Neural cell (in vitro differentiated cells): ENCODE results near the gene CDC37. TPM values are rescaled to one million over a fixed set of nuclear protein-coding genes. Genes with fewer than 3 reads are reported as not detected.

Experiments
- H2AFZ ChIP-seq: fragments of 200-600, 300-800 bp; sonication (generic), shearing (Covaris generic); 2 replicates; pipeline ENCODE4 v1.6.0; 2014; ENCODE audit warnings: low read depth, mild to moderate bottlenecking, antibody characterized with exemption, low read length, moderate library complexity
- H3F3A ChIP-seq: fragments of 200-600 bp; shearing (Covaris generic); 2 replicates; pipeline ENCODE4 v1.6.1; 2016; ENCODE audit warnings: mild to moderate bottlenecking, moderate library complexity, mixed read lengths, antibody characterized with exemption, low read length; ENCODE audit not compliant: insufficient read depth, poor library complexity, severe bottlenecking
- H3K27ac ChIP-seq: fragments of 200-600, 300-800 bp; sonication (generic), shearing (Covaris generic); 2 replicates; pipeline ENCODE4 v1.5.1; 2014; ENCODE audit warnings: mild to moderate bottlenecking, low read length, moderate library complexity
- H3K27me3 ChIP-seq: fragments of 300-800, 200-600 bp; sonication (generic), shearing (Covaris generic); 2 replicates; pipeline ENCODE4 v1.6.0; 2014; ENCODE audit warnings: mild to moderate bottlenecking, low read depth, low read length, moderate library complexity; ENCODE audit not compliant: insufficient read depth
- H3K36me3 ChIP-seq: fragments of 300-800, 200-600 bp; sonication (generic), shearing (Covaris generic); 2 replicates; pipeline ENCODE4 v1.5.1; 2014; ENCODE audit warnings: mild to moderate bottlenecking, antibody characterized with exemption, low read length, moderate library complexity; ENCODE audit not compliant: insufficient read depth
- H3K4me2 ChIP-seq: fragments of 300-800, 200-600 bp; sonication (generic), shearing (Covaris generic); 2 replicates; pipeline ENCODE4 v1.6.0; 2014; ENCODE audit warnings: mild to moderate bottlenecking, low read length
- H3K4me3 ChIP-seq: fragments of 300-800, 200-600 bp; sonication (generic), shearing (Covaris generic); 2 replicates; pipeline ENCODE4 v1.5.1; 2014; ENCODE audit warnings: mild to moderate bottlenecking, low read length, moderate library complexity
- H3K79me2 ChIP-seq: fragments of 200-600 bp; shearing (Covaris generic); replicated peaks from 2 replicates; pipeline ENCODE4 v1.6.0; 2014; ENCODE audit warnings: mild to moderate bottlenecking, low read length, moderate library complexity; ENCODE audit not compliant: insufficient read depth
- H3K9ac ChIP-seq: fragments of 300-800, 200-600 bp; sonication (generic), shearing (Covaris generic); 2 replicates; pipeline ENCODE4 v1.6.1; 2016; ENCODE audit warnings: mild to moderate bottlenecking, low read length, mixed read lengths
- H3K9me2 ChIP-seq: fragments of 200-600 bp; shearing (Covaris generic); 2 replicates; pipeline ENCODE4 v1.6.1; 2016; ENCODE audit warnings: mild to moderate bottlenecking, low read length, mixed read lengths; ENCODE audit not compliant: insufficient read depth
- H3K9me3 ChIP-seq: fragments of 200-600, 300-800 bp; sonication (generic), shearing (Covaris generic); 2 replicates; pipeline ENCODE4 v1.6.1; 2016; ENCODE audit warnings: mild to moderate bottlenecking, mixed run types, low read length, moderate library complexity, mixed read lengths
- H4K20me1 ChIP-seq: fragments of 200-600 bp; shearing (Covaris generic); 2 replicates; pipeline ENCODE4 v1.6.1; 2016; ENCODE audit warnings: mild to moderate bottlenecking, mixed run types; ENCODE audit not compliant: insufficient read depth
- MXI1 ChIP-seq: fragments of 450-650 bp; conservative IDR thresholded peaks from 2 replicates; pipeline ENCODE4 v1.6.1; 2014; ENCODE audit warnings: antibody characterized with exemption, mild to moderate bottlenecking; ENCODE audit not compliant: poor library complexity, severe bottlenecking
- POLR2AphosphoS5 ChIP-seq: IDR thresholded peaks from 2 replicates; pipeline ENCODE4 v1.6.1; 2012
- RAD21 ChIP-seq: fragments of 450-650 bp; conservative IDR thresholded peaks from 2 replicates; pipeline ENCODE4 v1.6.1; 2014; ENCODE audit warnings: antibody characterized with exemption, mild to moderate bottlenecking, moderate library complexity
- SMC3 ChIP-seq: fragments of 450-650 bp; conservative IDR thresholded peaks from 2 replicates; pipeline ENCODE4 v1.6.1; 2014; ENCODE audit warnings: antibody characterized with exemption, mild to moderate bottlenecking, moderate library complexity; ENCODE audit not compliant: poor library complexity
- polyA plus RNA-seq: library from polyadenylated mRNA; depleted of rRNA; stranded (reverse); fragments of >200 nt; gene quantifications from 2 replicates; pipeline ENCODE4 v1.2.3, GENCODE V29; 2014
- TF ChIP-seq, protein P1 (sequence below): IDR thresholded peaks from 2 replicates; pipeline ENCODE4 v1.6.1; 2012; ENCODE audit warnings: borderline replicate concordance
- TF ChIP-seq, protein P2 (sequence below): fragments of 450-650 bp; IDR thresholded peaks from 2 replicates; pipeline ENCODE4 v1.5.1; 2014; ENCODE audit warnings: antibody characterized with exemption, mild to moderate bottlenecking, moderate library complexity; ENCODE audit not compliant: poor library complexity, severe bottlenecking

Gene CDC37
- polyA plus RNA-seq, 1 donor from 2014 or later: 359 TPM

DNA sequence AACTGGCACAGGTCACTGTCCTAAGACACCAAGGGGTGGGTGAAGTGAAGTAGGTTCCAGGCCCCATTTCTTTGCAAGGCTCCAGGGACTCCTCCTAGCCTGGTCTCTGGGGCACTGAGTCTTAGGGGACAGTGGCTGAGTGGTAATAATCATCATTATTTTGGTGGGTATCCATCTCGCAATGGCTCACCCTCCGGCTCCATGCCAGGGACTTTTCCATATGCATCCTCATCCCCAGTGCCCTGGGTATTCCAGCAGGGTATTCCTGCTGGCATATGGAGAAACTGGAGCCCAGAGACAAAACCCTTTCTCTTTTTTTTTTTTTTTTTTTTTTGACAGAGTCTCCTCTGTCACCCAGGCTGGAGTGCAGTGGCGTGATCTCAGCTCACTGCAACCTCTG is 19.5 kb upstream of the CDC37 start (continued):
- no peak for TF ChIP-seq MXI1

DNA sequence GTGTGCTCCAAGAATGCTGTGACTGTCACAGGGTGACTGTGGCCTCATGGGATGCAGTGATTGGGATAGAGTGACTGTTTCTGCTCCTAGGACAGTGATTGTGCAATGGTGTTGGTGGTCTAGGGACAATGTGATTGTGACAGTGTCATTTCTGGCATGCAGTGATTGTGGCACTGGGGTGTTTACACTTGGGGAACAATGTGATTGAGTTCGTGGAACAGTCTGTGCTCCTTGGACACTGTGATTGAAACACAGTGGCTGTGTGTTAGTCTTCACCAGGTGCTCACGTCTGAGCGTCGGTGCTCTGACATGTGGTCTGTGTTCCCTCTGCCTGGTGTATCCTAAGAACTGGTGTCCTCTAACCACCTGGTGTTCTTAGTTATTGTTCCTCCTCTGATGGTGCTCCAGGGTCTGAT is 18.7 kb upstream of the CDC37 start:
- peak overlapping the region; percentile 71 for H3K4me3 ChIP-seq
- no peak for TF ChIP-seq SMC3
- TF ChIP-seq, protein P1, sequence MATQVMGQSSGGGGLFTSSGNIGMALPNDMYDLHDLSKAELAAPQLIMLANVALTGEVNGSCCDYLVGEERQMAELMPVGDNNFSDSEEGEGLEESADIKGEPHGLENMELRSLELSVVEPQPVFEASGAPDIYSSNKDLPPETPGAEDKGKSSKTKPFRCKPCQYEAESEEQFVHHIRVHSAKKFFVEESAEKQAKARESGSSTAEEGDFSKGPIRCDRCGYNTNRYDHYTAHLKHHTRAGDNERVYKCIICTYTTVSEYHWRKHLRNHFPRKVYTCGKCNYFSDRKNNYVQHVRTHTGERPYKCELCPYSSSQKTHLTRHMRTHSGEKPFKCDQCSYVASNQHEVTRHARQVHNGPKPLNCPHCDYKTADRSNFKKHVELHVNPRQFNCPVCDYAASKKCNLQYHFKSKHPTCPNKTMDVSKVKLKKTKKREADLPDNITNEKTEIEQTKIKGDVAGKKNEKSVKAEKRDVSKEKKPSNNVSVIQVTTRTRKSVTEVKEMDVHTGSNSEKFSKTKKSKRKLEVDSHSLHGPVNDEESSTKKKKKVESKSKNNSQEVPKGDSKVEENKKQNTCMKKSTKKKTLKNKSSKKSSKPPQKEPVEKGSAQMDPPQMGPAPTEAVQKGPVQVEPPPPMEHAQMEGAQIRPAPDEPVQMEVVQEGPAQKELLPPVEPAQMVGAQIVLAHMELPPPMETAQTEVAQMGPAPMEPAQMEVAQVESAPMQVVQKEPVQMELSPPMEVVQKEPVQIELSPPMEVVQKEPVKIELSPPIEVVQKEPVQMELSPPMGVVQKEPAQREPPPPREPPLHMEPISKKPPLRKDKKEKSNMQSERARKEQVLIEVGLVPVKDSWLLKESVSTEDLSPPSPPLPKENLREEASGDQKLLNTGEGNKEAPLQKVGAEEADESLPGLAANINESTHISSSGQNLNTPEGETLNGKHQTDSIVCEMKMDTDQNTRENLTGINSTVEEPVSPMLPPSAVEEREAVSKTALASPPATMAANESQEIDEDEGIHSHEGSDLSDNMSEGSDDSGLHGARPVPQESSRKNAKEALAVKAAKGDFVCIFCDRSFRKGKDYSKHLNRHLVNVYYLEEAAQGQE: no peak
- TF ChIP-seq POLR2AphosphoS5: no peak
- no peak overlapping the region for H3K4me2 ChIP-seq

DNA sequence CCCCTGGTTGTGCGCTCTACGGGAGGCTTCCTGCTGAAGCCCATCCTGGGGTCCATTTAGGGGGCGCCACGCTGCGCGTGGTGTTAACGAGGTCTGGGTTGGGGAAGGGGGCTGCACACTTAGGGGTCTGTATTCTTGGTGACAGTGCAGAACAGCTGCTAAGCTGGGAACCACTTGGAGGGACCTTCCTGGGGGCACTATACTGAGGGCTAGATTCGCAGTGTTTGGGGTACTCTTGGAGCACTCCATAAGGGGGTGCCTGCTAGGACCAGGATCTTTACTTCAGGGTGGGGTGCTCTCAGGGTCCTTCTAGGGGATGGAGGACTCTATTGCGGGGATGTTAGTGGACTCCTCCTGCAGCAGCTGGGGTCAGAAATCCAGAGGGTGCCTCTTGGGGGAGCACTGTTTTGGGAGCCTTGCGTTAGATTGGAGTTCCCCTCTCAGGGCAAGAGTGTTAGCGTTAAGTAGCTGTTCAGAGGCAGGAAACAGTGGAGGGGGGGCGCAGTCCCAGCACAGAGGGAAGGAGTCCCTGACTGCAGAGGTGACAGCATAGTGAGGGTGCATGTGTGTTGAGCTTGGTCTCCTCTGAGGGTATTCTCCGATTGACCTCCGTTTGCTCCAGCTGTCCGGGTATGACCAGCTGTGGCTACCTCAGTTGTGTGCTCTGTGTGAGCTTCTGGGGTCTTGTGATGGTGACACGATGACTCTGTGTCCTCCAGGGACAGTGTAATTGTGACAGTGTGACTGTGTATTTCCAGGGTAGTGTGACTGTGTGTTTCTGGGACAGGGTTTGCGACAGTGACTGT is 18.1 kb upstream of the CDC37 start:
- Histone ChIP-seq H3F3A (peaks cover 5% of the 10 kb centered on the region), H3K9me2 (no peaks in the 10 kb centered on the region), H3K4me2 (no peak overlapping the region), H3K36me3 (no peaks in the 10 kb centered on the region), H3K9ac (peak overlapping the region; percentile 48), H3K4me3 (peak overlapping the region; percentile 71), H4K20me1 (no peaks in the 10 kb centered on the region), H3K27ac (no peak overlapping the region), H3K9me3 (no peaks in the 10 kb centered on the region), H3K79me2 (no peaks in the 10 kb centered on the region), H3K27me3 (peaks cover 97% of the 10 kb centered on the region), H2AFZ (no peak overlapping the region)
- TF ChIP-seq, protein P2, sequence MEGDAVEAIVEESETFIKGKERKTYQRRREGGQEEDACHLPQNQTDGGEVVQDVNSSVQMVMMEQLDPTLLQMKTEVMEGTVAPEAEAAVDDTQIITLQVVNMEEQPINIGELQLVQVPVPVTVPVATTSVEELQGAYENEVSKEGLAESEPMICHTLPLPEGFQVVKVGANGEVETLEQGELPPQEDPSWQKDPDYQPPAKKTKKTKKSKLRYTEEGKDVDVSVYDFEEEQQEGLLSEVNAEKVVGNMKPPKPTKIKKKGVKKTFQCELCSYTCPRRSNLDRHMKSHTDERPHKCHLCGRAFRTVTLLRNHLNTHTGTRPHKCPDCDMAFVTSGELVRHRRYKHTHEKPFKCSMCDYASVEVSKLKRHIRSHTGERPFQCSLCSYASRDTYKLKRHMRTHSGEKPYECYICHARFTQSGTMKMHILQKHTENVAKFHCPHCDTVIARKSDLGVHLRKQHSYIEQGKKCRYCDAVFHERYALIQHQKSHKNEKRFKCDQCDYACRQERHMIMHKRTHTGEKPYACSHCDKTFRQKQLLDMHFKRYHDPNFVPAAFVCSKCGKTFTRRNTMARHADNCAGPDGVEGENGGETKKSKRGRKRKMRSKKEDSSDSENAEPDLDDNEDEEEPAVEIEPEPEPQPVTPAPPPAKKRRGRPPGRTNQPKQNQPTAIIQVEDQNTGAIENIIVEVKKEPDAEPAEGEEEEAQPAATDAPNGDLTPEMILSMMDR: peak; percentile 4
- TF ChIP-seq RAD21: no peak
- peak; percentile 13 for TF ChIP-seq POLR2AphosphoS5

More for the DNA sequence above, 18.7 kb upstream of the CDC37 start:
- Histone ChIP-seq H3K36me3 (no peaks in the 10 kb centered on the region), H3K9ac (no peak overlapping the region), H2AFZ (no peak overlapping the region), H3K9me3 (no peaks in the 10 kb centered on the region), H4K20me1 (no peaks in the 10 kb centered on the region), H3K27me3 (peaks cover 97% of the 10 kb centered on the region), H3F3A (peaks cover 5% of the 10 kb centered on the region), H3K9me2 (no peaks in the 10 kb centered on the region), H3K27ac (no peak overlapping the region), H3K79me2 (no peaks in the 10 kb centered on the region)
